Activated naive CD4-positive, alpha-beta T cell treated with anti-CD3 and anti-CD28 coated beads, Interleukin-2, amount 50 U/mL, for 24 hours (primary cell): ENCODE measurements around the gene RAB6D.
"Not testable (repeated sequence)": the region's sequence is repeated elsewhere in the genome, so short reads cannot be mapped to it uniquely, and the experiment has no call there.

Source experiments
- H3K27ac Mint-ChIP-seq: one replicate; pipeline ENCODE4 v1.8.0; 2021; ENCODE audit warnings: mild to moderate bottlenecking, mixed read lengths
- H3K27me3 Mint-ChIP-seq: one replicate; pipeline ENCODE4 v1.8.0; 2021; ENCODE audit warnings: mixed read lengths
- H3K36me3 Mint-ChIP-seq: one replicate; pipeline ENCODE4 v1.8.0; 2021; ENCODE audit warnings: mixed read lengths
- H3K4me1 Mint-ChIP-seq: one replicate; pipeline ENCODE4 v1.8.0; 2021; ENCODE audit warnings: mixed read lengths
- H3K4me3 Mint-ChIP-seq: one replicate; pipeline ENCODE4 v1.8.0; 2021; ENCODE audit warnings: mild to moderate bottlenecking, mixed read lengths
- H3K9me3 Mint-ChIP-seq: one replicate; pipeline ENCODE4 v1.8.0; 2021; ENCODE audit warnings: mixed read lengths

Gene RAB6D

GRCh38 chr2:131389657-131390056, 25.7 kb upstream of the RAB6D start:
- H3K27me3 Mint-ChIP-seq: peaks cover 2% of the 10 kb centered on the region

GRCh38 chr2:131388834-131389233, 24.9 kb upstream of the RAB6D start:
- not testable (repeated sequence) for H3K27me3 Mint-ChIP-seq, H3K27ac Mint-ChIP-seq, H3K4me1 Mint-ChIP-seq, H3K36me3 Mint-ChIP-seq, H3K9me3 Mint-ChIP-seq, H3K4me3 Mint-ChIP-seq

More at GRCh38 chr2:131389657-131390056, 25.7 kb upstream of the RAB6D start:
- H3K27ac Mint-ChIP-seq: no peak overlapping the region
- no peaks in the 10 kb centered on the region for H3K4me1 Mint-ChIP-seq
- no peaks in the 10 kb centered on the region for H3K9me3 Mint-ChIP-seq
- no peak overlapping the region for H3K4me3 Mint-ChIP-seq
- no peaks in the 10 kb centered on the region for H3K36me3 Mint-ChIP-seq

- not testable (repeated sequence) for H3K4me3 Mint-ChIP-seq, H3K27ac Mint-ChIP-seq, H3K36me3 Mint-ChIP-seq, H3K4me1 Mint-ChIP-seq, H3K9me3 Mint-ChIP-seq, H3K27me3 Mint-ChIP-seq
Observed at GRCh38 chr2:131373111-131373510, 9.1 kb upstream of the RAB6D start.

- peaks cover 12% of the 10 kb centered on the region for H3K27me3 Mint-ChIP-seq
- H3K27ac Mint-ChIP-seq: no peak overlapping the region
- H3K9me3 Mint-ChIP-seq: no peaks in the 10 kb centered on the region
- no peaks in the 10 kb centered on the region for H3K36me3 Mint-ChIP-seq
- no peak overlapping the region for H3K4me3 Mint-ChIP-seq
- no peaks in the 10 kb centered on the region for H3K4me1 Mint-ChIP-seq
Observed at GRCh38 chr2:131369954-131370353, 6.0 kb upstream of the RAB6D start.

GRCh38 chr2:131368493-131369066, 4.6 kb upstream of the RAB6D start:
- not testable (repeated sequence) for H3K36me3 Mint-ChIP-seq, H3K4me1 Mint-ChIP-seq, H3K4me3 Mint-ChIP-seq, H3K27ac Mint-ChIP-seq, H3K9me3 Mint-ChIP-seq
- peaks cover 19% of the 10 kb centered on the region for H3K27me3 Mint-ChIP-seq

GRCh38 chr2:131367352-131367751, 3.4 kb upstream of the RAB6D start:
- no peak overlapping the region for H3K27ac Mint-ChIP-seq
- no peaks in the 10 kb centered on the region for H3K9me3 Mint-ChIP-seq
- H3K36me3 Mint-ChIP-seq: no peaks in the 10 kb centered on the region
- H3K4me1 Mint-ChIP-seq: peaks cover 10% of the 10 kb centered on the region
- no peak overlapping the region for H3K4me3 Mint-ChIP-seq
- H3K27me3 Mint-ChIP-seq: peaks cover 19% of the 10 kb centered on the region

- no peak overlapping the region for H3K4me3 Mint-ChIP-seq
Observed at GRCh38 chr2:131366643-131367042, 2.7 kb upstream of the RAB6D start.

GRCh38 chr2:131365452-131365851, 1.5 kb upstream of the RAB6D start:
- H3K36me3 Mint-ChIP-seq: no peaks in the 10 kb centered on the region
- H3K27ac Mint-ChIP-seq: no peak overlapping the region
- no peak overlapping the region for H3K4me3 Mint-ChIP-seq
- no peaks in the 10 kb centered on the region for H3K9me3 Mint-ChIP-seq
- H3K4me1 Mint-ChIP-seq: peaks cover 10% of the 10 kb centered on the region
- H3K27me3 Mint-ChIP-seq: peaks cover 27% of the 10 kb centered on the region

More at GRCh38 chr2:131366643-131367042, 2.7 kb upstream of the RAB6D start:
- peaks cover 22% of the 10 kb centered on the region for H3K27me3 Mint-ChIP-seq
- H3K27ac Mint-ChIP-seq: no peak overlapping the region
- H3K9me3 Mint-ChIP-seq: no peaks in the 10 kb centered on the region
- no peaks in the 10 kb centered on the region for H3K36me3 Mint-ChIP-seq
- peaks cover 10% of the 10 kb centered on the region for H3K4me1 Mint-ChIP-seq

GRCh38 chr2:131363213-131363612, 755 bp downstream of the RAB6D start:
- H3K9me3 Mint-ChIP-seq, H3K27ac Mint-ChIP-seq, H3K36me3 Mint-ChIP-seq, H3K4me1 Mint-ChIP-seq: not testable (repeated sequence)
- H3K4me3 Mint-ChIP-seq: peak overlapping the region; percentile 67
- peaks cover 36% of the 10 kb centered on the region for H3K27me3 Mint-ChIP-seq

- not testable (repeated sequence) for H3K4me3 Mint-ChIP-seq, H3K36me3 Mint-ChIP-seq, H3K27ac Mint-ChIP-seq, H3K4me1 Mint-ChIP-seq, H3K9me3 Mint-ChIP-seq
- H3K27me3 Mint-ChIP-seq: peaks cover 43% of the 10 kb centered on the region
Observed at GRCh38 chr2:131361773-131362172, 2.2 kb downstream of the RAB6D start.

GRCh38 chr2:131353167-131353697, 10.7 kb downstream of the RAB6D start:
- peaks cover 44% of the 10 kb centered on the region for H3K27me3 Mint-ChIP-seq
- not testable (repeated sequence) for H3K27ac Mint-ChIP-seq, H3K4me3 Mint-ChIP-seq, H3K9me3 Mint-ChIP-seq, H3K4me1 Mint-ChIP-seq, H3K36me3 Mint-ChIP-seq

GRCh38 chr2:131349021-131349420, 14.9 kb downstream of the RAB6D start:
- Mint-ChIP-seq H3K36me3 (peaks cover 1% of the 10 kb centered on the region), H3K4me3 (no peak overlapping the region), H3K4me1 (no peaks in the 10 kb centered on the region), H3K9me3 (no peaks in the 10 kb centered on the region), H3K27ac (no peak overlapping the region), H3K27me3 (peaks cover 29% of the 10 kb centered on the region)

- not testable (repeated sequence) for H3K9me3 Mint-ChIP-seq, H3K4me3 Mint-ChIP-seq
Observed at GRCh38 chr2:131347035-131347434, 16.9 kb downstream of the RAB6D start.

GRCh38 chr2:131339307-131339706, 24.7 kb downstream of the RAB6D start:
- not testable (repeated sequence) for H3K36me3 Mint-ChIP-seq, H3K4me3 Mint-ChIP-seq, H3K4me1 Mint-ChIP-seq, H3K27ac Mint-ChIP-seq, H3K9me3 Mint-ChIP-seq
- peaks cover 24% of the 10 kb centered on the region for H3K27me3 Mint-ChIP-seq

More at GRCh38 chr2:131347035-131347434, 16.9 kb downstream of the RAB6D start:
- not testable (repeated sequence) for H3K4me1 Mint-ChIP-seq, H3K27ac Mint-ChIP-seq, H3K36me3 Mint-ChIP-seq
- H3K27me3 Mint-ChIP-seq: peaks cover 21% of the 10 kb centered on the region

GRCh38 chr2:131335319-131335718, 28.6 kb downstream of the RAB6D start:
- not testable (repeated sequence) for H3K9me3 Mint-ChIP-seq, H3K4me1 Mint-ChIP-seq, H3K4me3 Mint-ChIP-seq, H3K27ac Mint-ChIP-seq, H3K36me3 Mint-ChIP-seq
- peaks cover 33% of the 10 kb centered on the region for H3K27me3 Mint-ChIP-seq

GRCh38 chr2:131332709-131333108, 31.3 kb downstream of the RAB6D start:
- H3K27ac Mint-ChIP-seq, H3K36me3 Mint-ChIP-seq, H3K4me3 Mint-ChIP-seq, H3K9me3 Mint-ChIP-seq, H3K4me1 Mint-ChIP-seq: not testable (repeated sequence)
- H3K27me3 Mint-ChIP-seq: peaks cover 25% of the 10 kb centered on the region

GRCh38 chr2:131331000-131331399, 33.0 kb downstream of the RAB6D start:
- not testable (repeated sequence) for H3K36me3 Mint-ChIP-seq, H3K9me3 Mint-ChIP-seq, H3K4me3 Mint-ChIP-seq, H3K4me1 Mint-ChIP-seq, H3K27ac Mint-ChIP-seq
- H3K27me3 Mint-ChIP-seq: peaks cover 23% of the 10 kb centered on the region
